WTC11 (cell line): ENCODE results near the gene GRAP2. TPM values are rescaled to one million over a fixed set of nuclear protein-coding genes. Genes with fewer than 3 reads are reported as not detected.

Experiments used
- ATAC-seq: fragments of 200-7000 bp; cut with Tn5 transposase; 2 replicates; pipeline ENCODE4 v1.10.0; 2021; ENCODE audit warnings: mild to moderate bottlenecking, moderate library complexity
- CTCF ChIA-PET: fragments of 300-600 bp; sonication (Branson Sonifier 250); formaldehyde crosslinking; loops from one replicate; lab custom pipeline; 2021; ENCODE audit warnings: antibody characterized with exemption; lab: Charles Lee
- POLR2A ChIA-PET: fragments of 350-600 bp; sonication (Branson Sonifier 250); formaldehyde crosslinking; loops from one replicate; lab custom pipeline; 2021; ENCODE audit warnings: antibody characterized with exemption; lab: Charles Lee
- DNase-seq: peaks from one replicate; pipeline ENCODE4 v3.0.0; 2021; ENCODE audit warnings: low spot score
- H3K27ac Mint-ChIP-seq: 2 replicates; pipeline ENCODE4 v1.8.0; 2021; ENCODE audit warnings: mixed read lengths
- H3K27me3 Mint-ChIP-seq: 2 replicates; pipeline ENCODE4 v1.8.0; 2021; ENCODE audit warnings: low read depth, mild to moderate bottlenecking, moderate library complexity, mixed read lengths
- H3K36me3 Mint-ChIP-seq: 2 replicates; pipeline ENCODE4 v1.8.0; 2021; ENCODE audit warnings: mixed read lengths
- H3K4me1 Mint-ChIP-seq: 2 replicates; pipeline ENCODE4 v1.8.0; 2022; ENCODE audit warnings: mixed read lengths
- H3K4me3 Mint-ChIP-seq: 2 replicates; pipeline ENCODE4 v1.8.0; 2021; ENCODE audit warnings: mild to moderate bottlenecking, moderate library complexity, mixed read lengths
- H3K9me3 Mint-ChIP-seq: 2 replicates; pipeline ENCODE4 v1.8.0; 2021; ENCODE audit warnings: mixed read lengths
- AR ChIP-seq: fragments of 250-450 bp; sonication (Bioruptor Pico); IDR thresholded peaks from 2 replicates; pipeline ENCODE4 v1.9.0; 2021; ENCODE audit warnings: mild to moderate bottlenecking
- CBFB ChIP-seq: sonication (generic); formaldehyde crosslinking; IDR thresholded peaks from 2 replicates; pipeline ENCODE4 v1.8.1; 2022; ENCODE audit warnings: mild to moderate bottlenecking, low read depth, missing genetic modification reagents
- CREM ChIP-seq: sonication (generic); formaldehyde crosslinking; IDR thresholded peaks from 2 replicates; pipeline ENCODE4 v1.8.1; 2022; ENCODE audit warnings: mild to moderate bottlenecking, missing genetic modification reagents, moderate library complexity
- CTCF ChIP-seq: fragments of 200-600 bp; IDR thresholded peaks from 2 replicates; pipeline ENCODE4 v1.8.0; 2022; ENCODE audit warnings: antibody characterized with exemption
- FOXJ3 ChIP-seq: sonication (generic); formaldehyde crosslinking; IDR thresholded peaks from 2 replicates; pipeline ENCODE4 v1.9.0; 2021; ENCODE audit warnings: missing genetic modification reagents, mild to moderate bottlenecking, borderline replicate concordance
- FOXK1 ChIP-seq: sonication (generic); formaldehyde crosslinking; IDR thresholded peaks from 2 replicates; pipeline ENCODE4 v1.8.0; 2022; ENCODE audit warnings: mild to moderate bottlenecking, moderate library complexity, missing genetic modification reagents
- FOXP1 ChIP-seq: sonication (generic); formaldehyde crosslinking; IDR thresholded peaks from 2 replicates; pipeline ENCODE4 v1.8.0; 2022; ENCODE audit warnings: missing genetic modification reagents, mild to moderate bottlenecking, moderate library complexity, borderline replicate concordance
- GRHL2 ChIP-seq: fragments of 250-450 bp; sonication (Bioruptor Pico); IDR thresholded peaks from 2 replicates; pipeline ENCODE4 v1.8.0; 2022; ENCODE audit warnings: mild to moderate bottlenecking, moderate library complexity; ENCODE audit not compliant: insufficient replicate concordance, severe bottlenecking
- HMGA2 ChIP-seq: fragments of 250-450 bp; sonication (Bioruptor Pico); IDR thresholded peaks from 2 replicates; pipeline ENCODE4 v1.4.0; 2021; ENCODE audit warnings: mild to moderate bottlenecking, moderate library complexity
- JUN ChIP-seq: sonication (generic); formaldehyde crosslinking; IDR thresholded peaks from 2 replicates; pipeline ENCODE4 v1.8.0; 2023; ENCODE audit warnings: mild to moderate bottlenecking, missing genetic modification reagents
- MLX ChIP-seq: sonication (generic); formaldehyde crosslinking; IDR thresholded peaks from 2 replicates; pipeline ENCODE4 v1.8.1; 2023; ENCODE audit warnings: mild to moderate bottlenecking, missing genetic modification reagents, moderate library complexity
- RELA ChIP-seq: sonication (generic); formaldehyde crosslinking; IDR thresholded peaks from 2 replicates; pipeline ENCODE4 v1.8.1; 2022; ENCODE audit warnings: missing genetic modification reagents, mild to moderate bottlenecking, borderline replicate concordance
- RORB ChIP-seq: fragments of 250-450 bp; sonication (Bioruptor Pico); IDR thresholded peaks from 2 replicates; pipeline ENCODE4 v1.9.0; 2021; ENCODE audit warnings: mild to moderate bottlenecking
- STAT6 ChIP-seq: sonication (generic); formaldehyde crosslinking; conservative IDR thresholded peaks from 2 replicates; pipeline ENCODE4 v1.8.1; 2023; ENCODE audit warnings: mild to moderate bottlenecking, low read depth, missing genetic modification reagents, moderate library complexity
- TCF7 ChIP-seq: sonication (generic); formaldehyde crosslinking; IDR thresholded peaks from 2 replicates; pipeline ENCODE4 v1.8.0; 2022; ENCODE audit warnings: mild to moderate bottlenecking, low read depth, missing genetic modification reagents, moderate library complexity
- ZBTB21 ChIP-seq: sonication (generic); formaldehyde crosslinking; IDR thresholded peaks from 2 replicates; pipeline ENCODE4 v1.8.1; 2023; ENCODE audit warnings: mild to moderate bottlenecking, missing genetic modification reagents, borderline replicate concordance
- ZMAT4 ChIP-seq: fragments of 250-450 bp; sonication (Bioruptor Pico); IDR thresholded peaks from 2 replicates; pipeline ENCODE4 v1.9.0; 2021; ENCODE audit warnings: mild to moderate bottlenecking
- ZNF121 ChIP-seq: sonication (generic); formaldehyde crosslinking; IDR thresholded peaks from 2 replicates; pipeline ENCODE4 v1.8.0; 2023; ENCODE audit warnings: missing genetic modification reagents
- ZNF219 ChIP-seq: sonication (generic); formaldehyde crosslinking; IDR thresholded peaks from 2 replicates; pipeline ENCODE4 v1.8.0; 2023; ENCODE audit warnings: missing genetic modification reagents, mild to moderate bottlenecking, borderline replicate concordance
- ZNF423 ChIP-seq: fragments of 250-450 bp; sonication (Bioruptor Pico); IDR thresholded peaks from 2 replicates; pipeline ENCODE4 v2.1.2; 2022; ENCODE audit warnings: mild to moderate bottlenecking, moderate library complexity
- ZNF671 ChIP-seq: fragments of 250-450 bp; sonication (Bioruptor Pico); IDR thresholded peaks from 2 replicates; pipeline ENCODE4 v1.8.0; 2021; ENCODE audit warnings: mild to moderate bottlenecking
- total RNA-seq: library from RNA; stranded (reverse); gene quantifications from 3 replicates; pipeline ENCODE4 v1.2.3, GENCODE V29; 2021
- TF ChIP-seq, protein P1 (sequence below): sonication (generic); formaldehyde crosslinking; IDR thresholded peaks from 2 replicates; pipeline ENCODE4 v1.8.0; 2022; ENCODE audit warnings: mild to moderate bottlenecking, missing genetic modification reagents
- TF ChIP-seq, protein P2 (sequence below): sonication (generic); formaldehyde crosslinking; IDR thresholded peaks from 2 replicates; pipeline ENCODE4 v1.8.0; 2022; ENCODE audit warnings: mild to moderate bottlenecking, missing genetic modification reagents
- TF ChIP-seq, protein P3 (sequence below): sonication (generic); formaldehyde crosslinking; IDR thresholded peaks from 2 replicates; pipeline ENCODE4 v1.8.1; 2023; ENCODE audit warnings: mild to moderate bottlenecking, missing genetic modification reagents, moderate library complexity
- TF ChIP-seq, protein P4 (sequence below): sonication (generic); formaldehyde crosslinking; IDR thresholded peaks from 2 replicates; pipeline ENCODE4 v1.8.1; 2022; ENCODE audit warnings: mild to moderate bottlenecking, missing genetic modification reagents, moderate library complexity, borderline replicate concordance

GRAP2 gene
- total RNA-seq, 1 experiment from 2014 or later: 0.33 TPM

GRCh38 chr22:39856588-39856987, 44.3 kb upstream of the GRAP2 start (continued):
- TF ChIP-seq STAT6: no peak
- no peak for TF ChIP-seq ZNF671
- no peak for TF ChIP-seq RORB (CRISPR knock-in tag)
- no peak for TF ChIP-seq TCF7 (CRISPR knock-in tag)
- no peak for TF ChIP-seq FOXK1 (CRISPR knock-in tag)
- TF ChIP-seq ZMAT4 (CRISPR knock-in tag): no peak

DNA sequence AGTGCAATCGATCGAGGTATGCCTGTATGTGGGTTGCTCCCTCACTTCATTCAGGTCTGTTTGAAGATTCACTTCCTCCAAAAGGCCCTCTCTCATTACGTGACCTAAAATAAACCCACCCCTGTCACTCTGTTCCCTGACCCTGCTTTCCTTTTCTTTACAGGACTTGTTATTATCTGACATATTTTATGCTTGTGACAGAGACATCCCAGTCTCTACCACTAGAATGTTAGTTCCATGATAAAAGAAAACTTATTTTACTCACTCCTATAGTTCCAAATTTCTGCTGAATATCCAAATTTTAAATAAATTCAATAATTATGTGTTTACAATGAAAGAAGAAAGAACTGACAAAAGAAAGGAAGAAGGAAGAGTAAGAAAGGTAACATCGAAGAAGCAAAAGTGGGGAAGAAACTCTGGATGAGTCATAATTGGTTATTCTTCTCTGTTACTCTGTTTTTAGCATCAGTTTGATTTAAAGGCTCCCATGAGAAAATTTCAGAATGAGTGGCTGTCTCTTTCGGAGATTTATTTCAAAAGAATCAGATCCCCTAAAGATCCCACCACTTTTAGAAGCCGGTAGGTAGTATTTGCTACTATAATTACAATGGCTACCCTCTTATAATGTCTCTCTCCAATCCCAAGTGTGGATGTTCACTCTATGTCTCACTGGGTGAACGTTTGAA, 40.8 kb upstream of the GRAP2 start:
- DNase-seq (no peak), ATAC-seq (no peak)
- H3K27ac Mint-ChIP-seq: no peak overlapping the region
- ChIA-PET CTCF (no interaction called here), POLR2A (no interaction called here)
- H3K36me3 Mint-ChIP-seq: no peaks in the 10 kb centered on the region
- TF ChIP-seq MLX (CRISPR knock-in tag) (no peak), ZBTB21 (CRISPR knock-in tag) (no peak), HMGA2 (no peak), ZNF423 (no peak), FOXJ3 (no peak), GRHL2 (no peak), ZNF121 (CRISPR knock-in tag) (no peak), ZNF219 (no peak), CBFB (no peak), JUN (CRISPR knock-in tag) (no peak), CTCF (no peak), CREM (CRISPR knock-in tag) (no peak), AR (no peak), FOXP1 (CRISPR knock-in tag) (no peak), RELA (CRISPR knock-in tag) (no peak)
- TF ChIP-seq, protein P1, sequence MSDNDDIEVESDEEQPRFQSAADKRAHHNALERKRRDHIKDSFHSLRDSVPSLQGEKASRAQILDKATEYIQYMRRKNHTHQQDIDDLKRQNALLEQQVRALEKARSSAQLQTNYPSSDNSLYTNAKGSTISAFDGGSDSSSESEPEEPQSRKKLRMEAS (CRISPR knock-in tag): no peak
- TF ChIP-seq, protein P2, sequence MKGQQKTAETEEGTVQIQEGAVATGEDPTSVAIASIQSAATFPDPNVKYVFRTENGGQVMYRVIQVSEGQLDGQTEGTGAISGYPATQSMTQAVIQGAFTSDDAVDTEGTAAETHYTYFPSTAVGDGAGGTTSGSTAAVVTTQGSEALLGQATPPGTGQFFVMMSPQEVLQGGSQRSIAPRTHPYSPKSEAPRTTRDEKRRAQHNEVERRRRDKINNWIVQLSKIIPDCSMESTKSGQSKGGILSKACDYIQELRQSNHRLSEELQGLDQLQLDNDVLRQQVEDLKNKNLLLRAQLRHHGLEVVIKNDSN (CRISPR knock-in tag): no peak
- TF ChIP-seq, protein P3, sequence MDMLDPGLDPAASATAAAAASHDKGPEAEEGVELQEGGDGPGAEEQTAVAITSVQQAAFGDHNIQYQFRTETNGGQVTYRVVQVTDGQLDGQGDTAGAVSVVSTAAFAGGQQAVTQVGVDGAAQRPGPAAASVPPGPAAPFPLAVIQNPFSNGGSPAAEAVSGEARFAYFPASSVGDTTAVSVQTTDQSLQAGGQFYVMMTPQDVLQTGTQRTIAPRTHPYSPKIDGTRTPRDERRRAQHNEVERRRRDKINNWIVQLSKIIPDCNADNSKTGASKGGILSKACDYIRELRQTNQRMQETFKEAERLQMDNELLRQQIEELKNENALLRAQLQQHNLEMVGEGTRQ: no peak
- TF ChIP-seq, protein P4, sequence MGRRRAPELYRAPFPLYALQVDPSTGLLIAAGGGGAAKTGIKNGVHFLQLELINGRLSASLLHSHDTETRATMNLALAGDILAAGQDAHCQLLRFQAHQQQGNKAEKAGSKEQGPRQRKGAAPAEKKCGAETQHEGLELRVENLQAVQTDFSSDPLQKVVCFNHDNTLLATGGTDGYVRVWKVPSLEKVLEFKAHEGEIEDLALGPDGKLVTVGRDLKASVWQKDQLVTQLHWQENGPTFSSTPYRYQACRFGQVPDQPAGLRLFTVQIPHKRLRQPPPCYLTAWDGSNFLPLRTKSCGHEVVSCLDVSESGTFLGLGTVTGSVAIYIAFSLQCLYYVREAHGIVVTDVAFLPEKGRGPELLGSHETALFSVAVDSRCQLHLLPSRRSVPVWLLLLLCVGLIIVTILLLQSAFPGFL: no peak
- no peaks in the 10 kb centered on the region for H3K4me1 Mint-ChIP-seq
- no peaks in the 10 kb centered on the region for H3K9me3 Mint-ChIP-seq
- peaks cover 6% of the 10 kb centered on the region; the same call in 1 of the 2 replicates for H3K27me3 Mint-ChIP-seq
- no peak overlapping the region for H3K4me3 Mint-ChIP-seq
